PC-9 (cell line): ENCODE data around the gene OR2B3. TPM values are rescaled to one million over a fixed set of nuclear protein-coding genes. Genes with fewer than 3 reads are reported as not detected.

Experiments
- BruUV-seq: library from RNA; stranded (reverse); fragments of 400-500 nt; replicated peaks from 2 replicates; lab custom pipeline; 2021; lab: Mats Ljungman, UMichigan
- CTCF ChIA-PET: fragments of 300-600 bp; sonication (Branson Sonifier 250); formaldehyde crosslinking; loops from one replicate; lab custom pipeline; 2022; ENCODE audit warnings: antibody characterized with exemption; lab: Charles Lee
- POLR2A ChIA-PET: fragments of 300-600 bp; sonication (Branson Sonifier 250); formaldehyde crosslinking; loops from one replicate; lab custom pipeline; 2022; ENCODE audit warnings: antibody characterized with exemption; ENCODE audit not compliant: unreplicated experiment; lab: Charles Lee
- DNase-seq, 2 experiments: peaks; one replicate each; pipeline versions ENCODE4 v3.0.0 to v3.0.0-alpha.2; 2015 to 2022; ENCODE audit warnings: mixed read lengths in 1 of 2
- H2AFZ ChIP-seq: fragments of 200-600 bp; sonication (generic); 2 replicates; pipeline ENCODE4 v1.8.1; 2017; ENCODE audit warnings: antibody characterized with exemption
- H3F3A ChIP-seq: fragments of 200-600 bp; sonication (generic); 2 replicates; pipeline ENCODE4 v1.8.1; 2017; ENCODE audit warnings: antibody characterized with exemption, mild to moderate bottlenecking, low read depth; ENCODE audit not compliant: insufficient read depth
- H3K27ac ChIP-seq: fragments of 200-600 bp; sonication (generic); 2 replicates; pipeline ENCODE4 v1.6.1; 2016; ENCODE audit warnings: mixed run types
- H3K27me3 ChIP-seq: fragments of 200-600 bp; sonication (generic); 2 replicates; pipeline ENCODE4 v1.6.1; 2016; ENCODE audit warnings: low read depth, mixed run types; ENCODE audit not compliant: insufficient read depth
- H3K36me3 ChIP-seq: fragments of 200-600 bp; sonication (generic); 2 replicates; pipeline ENCODE4 v1.6.1; 2016; ENCODE audit warnings: low read depth, mixed run types
- H3K4me1 ChIP-seq: fragments of 200-600 bp; sonication (generic); replicated peaks from 2 replicates; pipeline ENCODE4 v1.6.1; 2016; ENCODE audit warnings: mixed run types; ENCODE audit not compliant: insufficient read depth
- H3K4me2 ChIP-seq: fragments of 200-600 bp; sonication (generic); 2 replicates; pipeline ENCODE4 v1.6.1; 2017; ENCODE audit warnings: mixed run types
- H3K4me3 ChIP-seq: fragments of 200-600 bp; sonication (generic); 2 replicates; pipeline ENCODE4 v1.6.1; 2016; ENCODE audit warnings: mixed run types
- H3K79me2 ChIP-seq: fragments of 200-600 bp; sonication (generic); 2 replicates; pipeline ENCODE4 v1.6.1; 2017; ENCODE audit warnings: low read depth, mixed run types
- H3K9me2 ChIP-seq: fragments of 200-600 bp; sonication (generic); 2 replicates; pipeline ENCODE4 v1.8.1; 2017; ENCODE audit warnings: mild to moderate bottlenecking; ENCODE audit not compliant: insufficient read depth
- H3K9me3 ChIP-seq: fragments of 200-600 bp; sonication (generic); 2 replicates; pipeline ENCODE4 v1.8.1; 2016; ENCODE audit warnings: low read depth; ENCODE audit not compliant: insufficient read depth
- H4K20me1 ChIP-seq: fragments of 200-600 bp; sonication (generic); 2 replicates; pipeline ENCODE4 v1.8.1; 2017; ENCODE audit not compliant: insufficient read depth
- CTCF ChIP-seq: fragments of 200-600 bp; sonication (generic); conservative IDR thresholded peaks from 2 replicates; pipeline ENCODE4 v1.6.1; 2017; ENCODE audit warnings: mixed run types, antibody characterized with exemption, mild to moderate bottlenecking, moderate library complexity
- EZH2 ChIP-seq: fragments of 200-600 bp; sonication (generic); IDR thresholded peaks from 2 replicates; pipeline ENCODE4 v1.8.0; 2017; ENCODE audit warnings: antibody characterized with exemption, low read depth
- intact Hi-C: fragments of 100-400 bp; cut with micrococcal nuclease; formaldehyde crosslinking; loops from one replicate; pipeline ENCODE4 v1.10.0; 2022; ENCODE audit not compliant: unreplicated experiment
- total RNA-seq: library from RNA; stranded (reverse); gene quantifications from 2 replicates; pipeline ENCODE4 v1.2.3, GENCODE V29; 2021

The OR2B3 gene
- total RNA-seq, 1 experiment from 2014 or later = not detected

- H3K9me2 ChIP-seq = no peaks in the 10 kb centered on the region
- TF ChIP-seq EZH2 (no peak), CTCF (no peak)
- POLR2A ChIA-PET = no interaction called here
- CTCF ChIA-PET = no interaction called here
- no peaks in the 10 kb centered on the region for H3F3A ChIP-seq
- no peak within 1 kb of the TSS for H3K4me3 ChIP-seq
- no peak within 1 kb of the TSS for H3K27ac ChIP-seq
- H3K9me3 ChIP-seq = no peaks in the 10 kb centered on the region
- DNase-seq = no peak
- no peaks in the 10 kb centered on the region for H3K79me2 ChIP-seq
- no peak within 1 kb of the TSS for H2AFZ ChIP-seq
- BruUV-seq = no TSS peak
- H3K36me3 ChIP-seq = no peaks in the 10 kb centered on the region
- H3K27me3 ChIP-seq = 0 out of 2 replicates have a peak, but pooled peaks cover 19% of the 10 kb centered on the region
- intact Hi-C loops = no loop called here
- H3K4me1 ChIP-seq = no peaks in the 10 kb centered on the region
- H3K4me2 ChIP-seq = no peak within 1 kb of the TSS
- H4K20me1 ChIP-seq = no peaks in the 10 kb centered on the region
Measured at GRCh38 chr6:29099190-29099589, 12.1 kb upstream of the OR2B3 start, which contains the start of gene OR2J1. TSS of gene OR2J1 (plus strand) at chr6:29099490. CDS start at chr6:29100943, 1,453 bp downstream.

- Histone ChIP-seq H3K36me3 (no peaks in the 10 kb centered on the region), H3K27me3 (0 out of 2 replicates have a peak, but pooled peaks cover 10% of the 10 kb centered on the region), H3K4me3 (no peak overlapping the region), H3K4me2 (no peak overlapping the region), H3F3A (no peaks in the 10 kb centered on the region), H3K4me1 (no peaks in the 10 kb centered on the region), H3K27ac (no peak overlapping the region), H3K9me3 (no peaks in the 10 kb centered on the region), H4K20me1 (no peaks in the 10 kb centered on the region), H3K79me2 (no peaks in the 10 kb centered on the region), H2AFZ (no peak overlapping the region), H3K9me2 (no peaks in the 10 kb centered on the region)
- intact Hi-C loops = no loop called here
- no TSS peak for BruUV-seq
- TF ChIP-seq EZH2 = no peak
- no peak for TF ChIP-seq CTCF
- CTCF ChIA-PET = interaction anchor here (0.7 kb wide), 1 partner anchor 354 kb away, joined by 3 read pairs; no protein-coding TSS in a partner anchor
- POLR2A ChIA-PET = no interaction called here
- no peak for DNase-seq
Measured at GRCh38 chr6:29097803-29098202, 10.7 kb upstream of the OR2B3 start.

- no peak overlapping the region for H2AFZ ChIP-seq
- CTCF ChIA-PET = no interaction called here
- BruUV-seq = no TSS peak
- no peak overlapping the region for H3K4me3 ChIP-seq
- no peaks in the 10 kb centered on the region for H3K9me2 ChIP-seq
- TF ChIP-seq CTCF = no peak
- no peak for TF ChIP-seq EZH2
- POLR2A ChIA-PET = no interaction called here
- no peaks in the 10 kb centered on the region for H3K79me2 ChIP-seq
- no peaks in the 10 kb centered on the region for H4K20me1 ChIP-seq
- H3K4me2 ChIP-seq = no peak overlapping the region
- no peak for DNase-seq
- intact Hi-C loops = no loop called here
- no peaks in the 10 kb centered on the region for H3K9me3 ChIP-seq
- H3K27ac ChIP-seq = no peak overlapping the region
- no peaks in the 10 kb centered on the region for H3K27me3 ChIP-seq
- no peaks in the 10 kb centered on the region for H3F3A ChIP-seq
- H3K4me1 ChIP-seq = no peaks in the 10 kb centered on the region
- no peaks in the 10 kb centered on the region for H3K36me3 ChIP-seq
Measured at GRCh38 chr6:29092957-29093356, 5.8 kb upstream of the OR2B3 start.
